C4-2B (cell line): Measurements from ENCODE around the gene GABBR1.
"Not testable (repeated sequence)": the region's sequence is repeated elsewhere in the genome, so short reads cannot be mapped to it uniquely, and the experiment has no call there.

Experiments used
- H3K27ac ChIP-seq: fragments of 450-650 bp; 2 replicates; pipeline ENCODE4 v1.5.1; 2017
- CTCF ChIP-seq: fragments of 450-650 bp; conservative IDR thresholded peaks from 2 replicates; pipeline ENCODE4 v1.5.1; 2017; ENCODE audit warnings: mild to moderate bottlenecking
- ZFX ChIP-seq: fragments of 450-650 bp; IDR thresholded peaks from 2 replicates; pipeline ENCODE4 v1.6.1; 2017

GABBR1 gene

GRCh38 chr6:29665942-29666825, 33.2 kb upstream of the GABBR1 start:
- H3K27ac ChIP-seq = no peak overlapping the region
- no peak for TF ChIP-seq ZFX
- no peak for TF ChIP-seq CTCF

- TF ChIP-seq ZFX (no peak), CTCF (no peak)
- no peak overlapping the region for H3K27ac ChIP-seq
Observed at GRCh38 chr6:29663300-29664042, 30.5 kb upstream of the GABBR1 start.

- not testable (repeated sequence) for H3K27ac ChIP-seq
Observed at GRCh38 chr6:29661502-29662141, 28.6 kb upstream of the GABBR1 start.

DNA sequence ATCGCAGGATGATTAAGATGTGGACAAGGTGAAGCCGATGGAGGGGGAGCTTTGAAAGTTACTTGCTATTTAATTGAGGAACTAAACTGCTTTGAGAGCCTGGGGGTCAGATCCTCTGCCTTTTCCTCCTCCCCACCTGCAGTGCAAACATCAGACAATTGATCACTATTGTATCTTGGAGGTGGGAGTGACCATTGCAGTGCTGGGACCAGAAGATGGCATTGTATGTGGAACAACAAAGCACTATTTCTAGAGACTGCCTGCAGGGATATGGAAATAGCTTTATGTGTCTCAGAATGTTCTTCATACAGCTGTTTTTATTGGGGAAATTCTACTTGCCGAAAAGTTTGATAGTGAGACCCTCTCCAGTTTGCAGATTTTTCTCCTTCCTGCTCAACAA, 28.1 kb upstream of the GABBR1 start:
- TF ChIP-seq ZFX = no peak
- TF ChIP-seq CTCF = no peak
- H3K27ac ChIP-seq = no peak overlapping the region

DNA sequence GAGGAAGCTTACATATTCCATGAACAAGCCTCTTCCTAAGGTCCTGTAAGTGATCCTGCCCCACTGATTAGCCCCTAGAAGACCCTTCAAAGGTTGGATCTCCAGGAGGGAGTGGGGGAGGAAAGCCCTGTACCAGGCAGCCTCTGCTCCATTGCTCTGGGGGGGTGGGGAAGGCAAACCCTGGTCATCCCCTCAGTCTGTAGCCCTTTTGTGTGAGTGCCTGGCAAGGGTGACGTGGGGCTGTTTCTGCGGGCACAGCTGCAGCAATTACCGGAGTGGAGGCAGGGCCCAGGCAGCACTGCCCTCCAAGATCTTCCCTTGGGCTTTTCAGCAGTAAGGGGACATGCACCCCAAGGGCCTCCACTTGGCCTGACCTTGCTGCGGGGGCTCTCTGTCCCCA, 23.8 kb upstream of the GABBR1 start, which contains the start of gene MOG:
Gene MOG, plus strand, starts transcription at position 295 of the 400 bp plus-strand sequence. CDS start 118 bp downstream, outside the sequence.
- H3K27ac ChIP-seq = no peak within 1 kb of the TSS
- TF ChIP-seq ZFX (no peak), CTCF (no peak)

DNA sequence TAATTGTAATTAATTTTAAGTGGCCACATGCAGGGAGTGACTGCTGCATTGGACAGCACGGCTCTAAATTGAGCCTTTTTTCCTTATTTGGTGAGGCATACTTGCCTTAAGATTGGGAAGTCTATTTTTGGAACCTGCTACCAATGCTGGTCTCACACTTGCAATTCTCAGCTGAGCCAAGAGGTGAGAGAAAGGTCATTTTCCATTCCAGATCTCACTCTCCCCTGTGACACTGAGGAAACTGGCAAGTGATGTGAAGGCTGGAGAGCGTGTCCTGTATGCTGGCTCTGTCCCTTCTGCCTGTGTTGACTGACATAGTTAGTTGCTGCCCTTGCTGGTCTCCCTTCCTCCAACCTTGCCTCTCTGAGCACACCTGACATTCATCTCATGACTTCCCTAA, 23.2 kb upstream of the GABBR1 start:
- TF ChIP-seq CTCF (no peak), ZFX (no peak)
- H3K27ac ChIP-seq = no peak overlapping the region

GRCh38 chr6:29655658-29656057, 22.7 kb upstream of the GABBR1 start:
- TF ChIP-seq CTCF (no peak), ZFX (no peak)
- H3K27ac ChIP-seq = no peak overlapping the region
